GM23248 (cell line): ENCODE results near the gene PPT2. TPM values are rescaled to one million over a fixed set of nuclear protein-coding genes. Genes with fewer than 3 reads are reported as not detected.
A peak's percentile ranks its signal among the peaks of the same experiment; 100 is the strongest.
"Not testable (repeated sequence)": the region's sequence is repeated elsewhere in the genome, so short reads cannot be mapped to it uniquely, and the experiment has no call there.

Experiments used
- DNase-seq: peaks from one replicate; pipeline ENCODE4 v3.0.0-alpha.2; 2015
- H2AFZ ChIP-seq: fragments of 200-600 bp; sonication (generic); 2 replicates; pipeline ENCODE4 v1.6.1; 2016; ENCODE audit warnings: antibody characterized with exemption
- H3F3A ChIP-seq: fragments of 200-600 bp; sonication (generic); 2 replicates; pipeline ENCODE4 v1.6.1; 2016; ENCODE audit warnings: mild to moderate bottlenecking, antibody characterized with exemption, mixed run types; ENCODE audit not compliant: insufficient read depth
- H3K27ac ChIP-seq: fragments of 200-600 bp; sonication (generic); 2 replicates; pipeline ENCODE4 v1.5.1; 2016; ENCODE audit warnings: mild to moderate bottlenecking
- H3K27me3 ChIP-seq: fragments of 200-600 bp; sonication (generic); replicated peaks from 2 replicates; pipeline ENCODE4 v1.6.1; 2016; ENCODE audit warnings: mild to moderate bottlenecking; ENCODE audit not compliant: insufficient read depth
- H3K36me3 ChIP-seq: fragments of 200-600 bp; sonication (generic); 2 replicates; pipeline ENCODE4 v1.6.1; 2016; ENCODE audit warnings: low read depth, mild to moderate bottlenecking
- H3K4me1 ChIP-seq: fragments of 200-600 bp; sonication (generic); 2 replicates; pipeline ENCODE4 v1.6.1; 2016; ENCODE audit warnings: mild to moderate bottlenecking; ENCODE audit not compliant: insufficient read depth
- H3K4me2 ChIP-seq: fragments of 200-600 bp; sonication (generic); one replicate; pipeline ENCODE4 v1.6.1; 2016; ENCODE audit warnings: mild to moderate bottlenecking; ENCODE audit not compliant: unreplicated experiment
- H3K4me3 ChIP-seq: fragments of 200-600 bp; sonication (generic); 2 replicates; pipeline ENCODE4 v1.5.1; 2016; ENCODE audit warnings: mild to moderate bottlenecking
- H3K79me2 ChIP-seq: fragments of 200-600 bp; sonication (generic); 2 replicates; pipeline ENCODE4 v1.6.1; 2016; ENCODE audit warnings: mild to moderate bottlenecking; ENCODE audit not compliant: insufficient read depth
- H3K9ac ChIP-seq: fragments of 200-600 bp; sonication (generic); 2 replicates; pipeline ENCODE4 v1.6.1; 2016; ENCODE audit warnings: mild to moderate bottlenecking
- H3K9me2 ChIP-seq: fragments of 200-600 bp; sonication (generic); 2 replicates; pipeline ENCODE4 v1.6.1; 2016; ENCODE audit warnings: mixed run types, mild to moderate bottlenecking, moderate library complexity; ENCODE audit not compliant: insufficient read depth
- H3K9me3 ChIP-seq: fragments of 200-600 bp; sonication (generic); one replicate; pipeline ENCODE4 v1.6.1; 2017; ENCODE audit warnings: low read depth
- H4K20me1 ChIP-seq: fragments of 200-600 bp; sonication (generic); 2 replicates; pipeline ENCODE4 v1.6.0; 2016; ENCODE audit not compliant: insufficient read depth
- EZH2 ChIP-seq: fragments of 200-600 bp; sonication (generic); IDR thresholded peaks from 2 replicates; pipeline ENCODE4 v1.6.1; 2018; ENCODE audit warnings: antibody characterized with exemption, mild to moderate bottlenecking; ENCODE audit not compliant: insufficient read depth, poor library complexity, severe bottlenecking
- EZH2phosphoT487 ChIP-seq: fragments of 200-600 bp; sonication (generic); IDR thresholded peaks from 2 replicates; pipeline ENCODE4 v1.6.1; 2018; ENCODE audit warnings: antibody characterized with exemption, moderate library complexity, mild to moderate bottlenecking, low read depth; ENCODE audit not compliant: insufficient read depth
- WGBS, 2 experiments: methylation state at CpG; one replicate each; pipeline ENCODE4 v1.1.6; 2015 to 2017; ENCODE audit warnings: low lambda C conversion rate in 2 of 2, low coverage in 1 of 2; ENCODE audit errors: missing lambda C conversion rate in 2 of 2; 5-methylcytosine and 5-hydroxymethylcytosine counted together
- in situ Hi-C: fragments of 300-500 bp; cut with MboI; formaldehyde crosslinking; loops from 2 replicates; pipeline ENCODE4 v1.15.0; 2020
- polyA plus RNA-seq: library from polyadenylated mRNA; unstranded; fragments of >200 nt; fragmentation: Nextera tagmentation; extraction: Ambion mirVana; gene quantifications from 2 replicates; pipeline ENCODE4 v1.2.1, GENCODE V29; 2016
- total RNA-seq: library from RNA; depleted of rRNA; stranded (reverse); fragments of >200 nt; shearing (Covaris generic); gene quantifications from 2 replicates; pipeline ENCODE4 v1.2.3, GENCODE V29; 2014

The PPT2 gene
- total and polyA plus RNA-seq, 2 experiments from 2014 or later, result 10.3 to 12.8 TPM

- TF ChIP-seq EZH2phosphoT487, result no peak
- DNase-seq, result no peak
- H4K20me1 ChIP-seq, result no peaks in the 10 kb centered on the region
- H3K9me3 ChIP-seq, result no peaks in the 10 kb centered on the region
- 82 to 86% methylated on average over 12 of the region's 12 CpGs for WGBS, 2 experiments
- no peaks in the 10 kb centered on the region for H3K9me2 ChIP-seq
- H3K27ac ChIP-seq, result peak overlapping the region; percentile 81; the same call in 1 of the 2 replicates
- H3K27me3 ChIP-seq, result no peaks in the 10 kb centered on the region
- H3K4me2 ChIP-seq, result no peak overlapping the region
- H3K36me3 ChIP-seq, result peaks cover 5% of the 10 kb centered on the region; the same call in 1 of the 2 replicates
- no peak overlapping the region for H3K9ac ChIP-seq
- peaks cover 20% of the 10 kb centered on the region; the same call in 1 of the 2 replicates for H3F3A ChIP-seq
- H2AFZ ChIP-seq, result no peak overlapping the region
- peaks cover 11% of the 10 kb centered on the region for H3K4me1 ChIP-seq
- H3K4me3 ChIP-seq, result no peak overlapping the region
- H3K79me2 ChIP-seq, result peaks cover 50% of the 10 kb centered on the region
- in situ Hi-C loops, result no loop called here
These were observed 33.2 kb downstream of the PPT2 start for GRCh38 chr6:32187009-32187709.

- H3K9me2 ChIP-seq, H2AFZ ChIP-seq, H3K9me3 ChIP-seq, H3K36me3 ChIP-seq, in situ Hi-C loops, H4K20me1 ChIP-seq, H3K27me3 ChIP-seq, DNase-seq: not testable (repeated sequence)
- WGBS, 2 experiments, result 65 to 69% methylated on average over 18 of the region's 18 CpGs
- Histone ChIP-seq H3K4me2 (peak overlapping the region; percentile 94), H3K4me1 (peaks cover 18% of the 10 kb centered on the region), H3K79me2 (peaks cover 50% of the 10 kb centered on the region), H3F3A (peaks cover 20% of the 10 kb centered on the region; the same call in 1 of the 2 replicates), H3K27ac (peak overlapping the region; percentile 77), H3K4me3 (peak overlapping the region; percentile 96), H3K9ac (peak overlapping the region; percentile 96)
These were observed 33.9 kb downstream of the PPT2 start for GRCh38 chr6:32187725-32188380.

GRCh38 chr6:32188381-32189068 lies 34.6 kb downstream of the PPT2 start:
- Histone ChIP-seq H3K9me3 (no peaks in the 10 kb centered on the region), H3K4me3 (peak overlapping the region; percentile 96), H3K36me3 (peaks cover 5% of the 10 kb centered on the region; the same call in 1 of the 2 replicates), H3K9me2 (no peaks in the 10 kb centered on the region), H3F3A (peaks cover 20% of the 10 kb centered on the region; the same call in 1 of the 2 replicates), H3K4me2 (peak overlapping the region; percentile 94), H3K27me3 (no peaks in the 10 kb centered on the region), H3K27ac (peak overlapping the region; percentile 77), H2AFZ (no peak overlapping the region), H3K9ac (peak overlapping the region; percentile 96), H3K4me1 (peaks cover 19% of the 10 kb centered on the region), H4K20me1 (no peaks in the 10 kb centered on the region), H3K79me2 (peaks cover 50% of the 10 kb centered on the region)
- TF ChIP-seq EZH2 (no peak), EZH2phosphoT487 (no peak)
- WGBS, 2 experiments, result 3 to 4% methylated on average over 11 to 13 of the region's 13 CpGs
- in situ Hi-C loops, result no loop called here
- DNase-seq, result peak; percentile 54

GRCh38 chr6:32189069-32189741 lies 35.3 kb downstream of the PPT2 start:
- no peaks in the 10 kb centered on the region for H4K20me1 ChIP-seq
- H3K79me2 ChIP-seq, result peaks cover 49% of the 10 kb centered on the region
- H3K9ac ChIP-seq, result peak overlapping the region; percentile 96
- H3F3A ChIP-seq, result peaks cover 22% of the 10 kb centered on the region; the same call in 1 of the 2 replicates
- H3K4me1 ChIP-seq, result peaks cover 19% of the 10 kb centered on the region
- WGBS, 2 experiments, result 0 to 1% methylated on average over 6 to 10 of the region's 10 CpGs
- peak overlapping the region; percentile 94 for H3K4me2 ChIP-seq
- H3K4me3 ChIP-seq, result peak overlapping the region; percentile 96
- no peaks in the 10 kb centered on the region for H3K27me3 ChIP-seq
- H3K9me3 ChIP-seq, result no peaks in the 10 kb centered on the region
- H3K27ac ChIP-seq, result peak overlapping the region; percentile 77
- H2AFZ ChIP-seq, result no peak overlapping the region
- no peaks in the 10 kb centered on the region for H3K9me2 ChIP-seq
- in situ Hi-C loops, result no loop called here
- peak; percentile 46 for DNase-seq
- TF ChIP-seq EZH2 (no peak), EZH2phosphoT487 (no peak)
- peaks cover 5% of the 10 kb centered on the region; the same call in 1 of the 2 replicates for H3K36me3 ChIP-seq
